Measurements from ENCODE around the gene ZFHX3.

Gene ZFHX3

GRCh38 chr16:72836181-72836580 lies 211.7 kb downstream of the ZFHX3 start:
- CTCF ChIA-PET = interaction anchor here (0.9 to 1.7 kb wide), 2 partner anchors 9 to 21 kb away, joined by 3 to 6 read pairs; no protein-coding TSS in a partner anchor
- peaks cover 3% of the 10 kb centered on the region for H3K27me3 Mint-ChIP-seq
- no peaks in the 10 kb centered on the region for H3K9me3 Mint-ChIP-seq
- no peak overlapping the region for H3K4me3 Mint-ChIP-seq
- no peaks in the 10 kb centered on the region for H3K36me3 Mint-ChIP-seq
- peaks cover 12% of the 10 kb centered on the region for H3K4me1 Mint-ChIP-seq
- H3K27ac Mint-ChIP-seq = no peak overlapping the region
- DNase-seq = no peak

DNA sequence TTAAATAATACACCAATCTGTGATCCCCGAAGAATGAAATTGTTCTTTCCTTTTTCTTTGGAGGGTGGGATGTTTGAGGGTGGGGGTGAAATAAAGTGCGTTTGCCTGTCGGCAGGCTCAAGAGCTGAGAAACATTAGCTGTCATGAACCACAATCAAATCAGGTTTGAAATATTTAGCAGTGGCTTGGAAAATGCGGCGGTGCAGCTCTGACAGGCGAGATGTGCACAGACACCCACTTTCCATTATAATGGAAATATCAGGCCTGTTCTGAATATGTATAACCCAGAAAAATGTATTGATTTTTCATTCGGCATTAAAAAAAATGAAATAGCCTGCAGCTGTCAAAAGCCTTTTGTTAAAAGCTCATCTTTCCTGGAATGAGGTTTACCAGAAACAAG lies 212.8 kb downstream of the ZFHX3 start:
- CTCF ChIA-PET = interaction anchor here (1.3 to 1.7 kb wide), 2 partner anchors 13 to 209 kb away, joined by 4 to 5 read pairs; no protein-coding TSS in a partner anchor
- Mint-ChIP-seq H3K4me1 (peaks cover 12% of the 10 kb centered on the region), H3K36me3 (no peaks in the 10 kb centered on the region), H3K4me3 (no peak overlapping the region), H3K27me3 (peaks cover 3% of the 10 kb centered on the region), H3K27ac (no peak overlapping the region), H3K9me3 (no peaks in the 10 kb centered on the region)
- DNase-seq = no peak

DNA sequence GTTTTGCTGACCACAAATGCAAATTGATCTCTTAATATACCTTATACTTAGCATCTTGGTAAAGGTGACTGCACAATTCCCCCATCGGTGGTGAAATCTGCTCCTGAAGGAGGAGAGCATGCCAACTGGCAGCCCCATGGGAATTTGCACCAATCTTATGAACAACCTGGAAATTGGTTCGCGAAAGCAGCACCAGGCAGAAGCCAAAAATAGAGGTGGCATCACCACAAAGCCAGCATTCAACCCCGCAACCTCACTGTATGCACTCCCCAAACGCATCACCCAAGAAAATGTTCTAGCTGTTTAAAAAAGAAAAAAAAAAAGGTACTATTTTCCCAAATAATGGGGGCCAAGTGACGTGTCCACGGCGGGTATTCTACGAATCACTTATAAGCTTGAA lies 213.4 kb downstream of the ZFHX3 start:
- no peak for DNase-seq
- CTCF ChIA-PET = interaction anchor here (0.7 to 3.9 kb wide), 4 partner anchors 13 to 1273 kb away, joined by 3 to 34 read pairs (median 4); no protein-coding TSS in a partner anchor
- Mint-ChIP-seq H3K36me3 (no peaks in the 10 kb centered on the region), H3K27me3 (peaks cover 3% of the 10 kb centered on the region), H3K27ac (no peak overlapping the region), H3K4me3 (no peak overlapping the region), H3K9me3 (no peaks in the 10 kb centered on the region), H3K4me1 (peaks cover 12% of the 10 kb centered on the region)

- CTCF ChIA-PET = interaction anchor here (0.6 to 3.9 kb wide), 5 partner anchors 14 to 1273 kb away, joined by 3 to 34 read pairs (median 4); no protein-coding TSS in a partner anchor
- Mint-ChIP-seq H3K27me3 (peaks cover 3% of the 10 kb centered on the region), H3K27ac (no peak overlapping the region), H3K4me1 (peaks cover 12% of the 10 kb centered on the region), H3K4me3 (no peak overlapping the region), H3K9me3 (no peaks in the 10 kb centered on the region), H3K36me3 (no peaks in the 10 kb centered on the region)
- no peak for DNase-seq
Observed at GRCh38 chr16:72833969-72834368, 214.0 kb downstream of the ZFHX3 start.

DNA sequence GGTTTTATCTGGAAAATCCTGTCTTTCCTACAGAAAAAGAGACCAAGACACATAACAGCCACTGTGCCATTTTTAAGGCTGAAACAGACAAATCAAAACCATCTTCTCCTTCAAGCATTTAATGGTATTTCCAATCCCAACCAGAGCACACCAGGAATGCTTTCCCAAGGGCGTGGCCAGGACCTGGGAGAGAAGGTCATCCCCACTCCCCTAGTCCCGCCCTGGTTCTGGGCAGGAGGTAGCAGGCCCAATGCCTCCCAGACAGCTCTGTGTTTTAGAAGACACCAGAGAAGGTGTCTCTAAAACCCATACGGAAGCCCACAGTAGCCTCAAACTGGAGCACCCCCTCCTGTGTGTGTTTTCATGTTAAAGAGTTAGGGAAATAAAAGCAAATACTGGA lies 214.4 kb downstream of the ZFHX3 start:
- Mint-ChIP-seq H3K9me3 (no peaks in the 10 kb centered on the region), H3K4me1 (peaks cover 12% of the 10 kb centered on the region), H3K27ac (no peak overlapping the region), H3K27me3 (peaks cover 3% of the 10 kb centered on the region), H3K36me3 (no peaks in the 10 kb centered on the region), H3K4me3 (no peak overlapping the region)
- CTCF ChIA-PET = interaction anchor here (0.6 to 3.9 kb wide), 26 partner anchors 12 to 1441 kb away, joined by 3 to 34 read pairs (median 4); no protein-coding TSS in a partner anchor
- DNase-seq = no peak

DNA sequence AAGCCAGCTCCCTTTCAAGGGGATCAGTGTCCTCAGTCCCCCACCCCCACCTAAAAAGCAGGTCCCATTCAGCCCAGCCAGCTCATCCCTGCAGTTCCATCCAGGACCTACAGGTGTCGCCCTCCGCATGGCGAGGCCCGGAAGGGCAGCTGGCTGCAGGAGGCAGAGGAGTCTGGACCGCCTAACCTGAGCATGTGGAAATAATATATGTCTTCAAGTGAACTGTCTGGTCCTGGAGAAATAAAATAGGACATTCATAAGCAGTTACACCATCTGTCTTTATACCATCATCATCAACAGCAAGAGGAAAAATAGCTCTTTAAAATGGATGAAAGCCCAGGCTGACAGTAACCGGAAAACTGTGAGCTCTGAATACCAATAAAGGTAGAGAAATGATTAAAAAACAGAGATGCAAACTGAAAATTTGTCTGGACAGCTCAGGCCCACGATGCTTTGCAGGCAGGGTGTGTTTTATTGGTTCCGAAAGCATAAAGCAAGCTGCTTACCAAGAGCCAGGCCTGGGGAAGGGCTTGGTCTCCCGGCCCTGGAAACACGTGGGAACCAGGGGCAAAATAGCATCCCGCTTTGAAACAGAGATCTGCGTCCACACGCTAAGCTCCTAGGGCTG lies 215.2 kb downstream of the ZFHX3 start:
- Mint-ChIP-seq H3K4me3 (no peak overlapping the region), H3K27ac (no peak overlapping the region), H3K4me1 (peaks cover 12% of the 10 kb centered on the region), H3K9me3 (no peaks in the 10 kb centered on the region), H3K36me3 (no peaks in the 10 kb centered on the region), H3K27me3 (peaks cover 3% of the 10 kb centered on the region)
- CTCF ChIA-PET = interaction anchor here (0.6 to 3.9 kb wide), 51 partner anchors 11 to 1442 kb away, joined by 3 to 34 read pairs (median 4); no protein-coding TSS in a partner anchor
- DNase-seq = peak; percentile 78

- Mint-ChIP-seq H3K4me3 (no peak overlapping the region), H3K4me1 (no peaks in the 10 kb centered on the region), H3K27me3 (peaks cover 3% of the 10 kb centered on the region), H3K27ac (no peak overlapping the region), H3K36me3 (no peaks in the 10 kb centered on the region), H3K9me3 (no peaks in the 10 kb centered on the region)
- CTCF ChIA-PET = interaction anchor here (1.7 kb wide), 1 partner anchor 224 kb away, joined by 3 read pairs; no protein-coding TSS in a partner anchor
- DNase-seq = no peak
Observed at GRCh38 chr16:72829846-72830775, 217.8 kb downstream of the ZFHX3 start.

DNA sequence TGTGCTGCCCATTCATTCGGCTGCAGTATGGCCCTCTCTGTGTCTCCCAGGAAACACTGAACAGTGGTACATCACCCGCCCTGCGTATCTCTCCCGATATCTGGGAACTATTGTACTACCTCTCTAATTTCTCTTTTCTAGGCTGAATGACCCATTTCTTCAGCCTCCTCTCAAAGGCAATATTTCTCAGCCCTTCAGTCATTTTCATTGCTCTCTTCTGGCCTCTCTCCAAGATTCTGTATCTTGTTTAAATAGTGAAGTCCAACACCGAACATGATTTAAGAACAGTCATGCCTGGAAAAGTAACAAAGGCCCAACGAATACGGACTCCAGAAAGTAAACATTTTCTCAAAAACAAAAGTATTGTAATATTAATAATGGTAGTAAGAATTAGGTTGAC lies 220.1 kb downstream of the ZFHX3 start:
- Mint-ChIP-seq H3K4me1 (no peaks in the 10 kb centered on the region), H3K9me3 (no peaks in the 10 kb centered on the region)

GRCh38 chr16:72825912-72826621 lies 221.9 kb downstream of the ZFHX3 start:
- no peak overlapping the region for H3K27ac Mint-ChIP-seq
- H3K36me3 Mint-ChIP-seq = no peaks in the 10 kb centered on the region
- DNase-seq = no peak
- no peaks in the 10 kb centered on the region for H3K9me3 Mint-ChIP-seq
- CTCF ChIA-PET = interaction anchor here (0.9 kb wide), 1 partner anchor 31 kb away, joined by 4 read pairs; no protein-coding TSS in a partner anchor
- no peaks in the 10 kb centered on the region for H3K4me1 Mint-ChIP-seq
- H3K4me3 Mint-ChIP-seq = no peak overlapping the region
- H3K27me3 Mint-ChIP-seq = no peaks in the 10 kb centered on the region

More for the DNA sequence above, 220.1 kb downstream of the ZFHX3 start:
- no peak for DNase-seq
- peaks cover 3% of the 10 kb centered on the region for H3K27me3 Mint-ChIP-seq
- no peaks in the 10 kb centered on the region for H3K36me3 Mint-ChIP-seq
- H3K4me3 Mint-ChIP-seq = no peak overlapping the region
- CTCF ChIA-PET = interaction anchor here (2.0 kb wide), 1 partner anchor 19 kb away, joined by 6 read pairs; no protein-coding TSS in a partner anchor
- no peak overlapping the region for H3K27ac Mint-ChIP-seq

DNA sequence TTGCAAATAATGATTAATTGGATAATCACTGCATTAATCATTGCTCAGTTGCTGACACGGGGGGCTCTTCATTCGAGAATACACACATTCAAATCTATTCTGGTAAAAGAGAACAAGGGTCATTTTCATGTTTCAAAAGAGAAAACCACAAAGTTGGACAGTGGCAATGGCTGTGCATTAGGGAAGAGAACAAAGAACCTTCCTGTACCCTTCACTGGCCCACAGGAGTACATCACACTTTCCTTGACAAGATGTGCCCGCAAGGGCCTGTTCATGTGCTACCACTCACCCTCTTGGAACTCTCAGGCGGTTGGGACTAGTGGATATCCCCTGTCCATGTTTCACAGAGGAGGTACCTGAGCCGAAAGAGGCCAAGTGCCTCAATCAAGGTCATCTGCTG lies 223.2 kb downstream of the ZFHX3 start:
- no peaks in the 10 kb centered on the region for H3K4me1 Mint-ChIP-seq
- H3K27me3 Mint-ChIP-seq = no peaks in the 10 kb centered on the region
- H3K27ac Mint-ChIP-seq = no peak overlapping the region
- DNase-seq = no peak
- CTCF ChIA-PET = no interaction called here
- H3K36me3 Mint-ChIP-seq = no peaks in the 10 kb centered on the region
- H3K9me3 Mint-ChIP-seq = no peaks in the 10 kb centered on the region
- H3K4me3 Mint-ChIP-seq = no peak overlapping the region

DNA sequence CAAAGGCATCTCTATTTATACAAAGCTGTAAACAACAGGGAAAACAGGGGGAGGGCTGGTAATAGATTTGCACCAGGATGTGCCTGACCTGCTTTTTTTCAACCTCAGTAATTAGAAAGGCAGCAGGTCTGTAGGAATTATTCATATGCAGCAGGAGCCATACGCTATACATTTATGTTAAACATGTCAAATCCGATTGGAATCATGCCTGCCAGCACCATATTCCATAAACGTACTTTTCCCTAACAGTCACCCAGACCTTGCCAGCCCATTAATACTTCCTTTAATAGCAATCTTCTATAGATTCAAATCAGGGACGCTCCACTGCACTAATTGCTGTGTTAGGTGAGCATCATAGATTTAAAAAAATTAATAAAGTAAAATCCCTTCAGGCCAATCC lies 223.9 kb downstream of the ZFHX3 start:
- Mint-ChIP-seq H3K36me3 (no peaks in the 10 kb centered on the region), H3K9me3 (no peaks in the 10 kb centered on the region), H3K4me1 (no peaks in the 10 kb centered on the region), H3K27me3 (no peaks in the 10 kb centered on the region), H3K4me3 (no peak overlapping the region), H3K27ac (no peak overlapping the region)
- CTCF ChIA-PET = no interaction called here
- no peak for DNase-seq

GRCh38 chr16:72821185-72821950 lies 226.6 kb downstream of the ZFHX3 start:
- H3K36me3 Mint-ChIP-seq = no peaks in the 10 kb centered on the region
- H3K9me3 Mint-ChIP-seq = no peaks in the 10 kb centered on the region
- H3K4me1 Mint-ChIP-seq = no peaks in the 10 kb centered on the region
- CTCF ChIA-PET = interaction anchor here (0.7 kb wide), 1 partner anchor 11 kb away, joined by 3 read pairs; no protein-coding TSS in a partner anchor
- H3K27ac Mint-ChIP-seq = no peak overlapping the region
- no peak overlapping the region for H3K4me3 Mint-ChIP-seq
- DNase-seq = no peak
- no peaks in the 10 kb centered on the region for H3K27me3 Mint-ChIP-seq

GRCh38 chr16:72819345-72819744 lies 228.6 kb downstream of the ZFHX3 start:
- H3K9me3 Mint-ChIP-seq = no peaks in the 10 kb centered on the region
- DNase-seq = no peak
- no peak overlapping the region for H3K4me3 Mint-ChIP-seq
- H3K36me3 Mint-ChIP-seq = no peaks in the 10 kb centered on the region
- H3K27me3 Mint-ChIP-seq = no peaks in the 10 kb centered on the region
- no peaks in the 10 kb centered on the region for H3K4me1 Mint-ChIP-seq
- no peak overlapping the region for H3K27ac Mint-ChIP-seq
- CTCF ChIA-PET = interaction anchor here (0.8 to 2.1 kb wide), 3 partner anchors 13 to 38 kb away, joined by 3 to 5 read pairs (median 5); no protein-coding TSS in a partner anchor
